Vagina (tissue), 2 donors: ENCODE results near the gene SPTBN1. TPM values are rescaled to one million over a fixed set of nuclear protein-coding genes. Genes with fewer than 3 reads are reported as not detected.

Experiments
- DNase-seq, 2 donors: peaks; one replicate each; pipeline ENCODE4 v3.0.0-alpha.2; 2017; ENCODE audit errors: extremely low spot score in 2 of 2
- H3K27ac ChIP-seq: fragments of 200-600 bp; sonication (generic); one replicate; pipeline ENCODE4 v1.5.1; 2019
- H3K27me3 ChIP-seq: fragments of 200-600 bp; sonication (generic); one replicate; pipeline ENCODE4 v1.5.1; 2019
- H3K36me3 ChIP-seq, 2 donors: fragments of 200-600 bp; sonication (generic); one replicate each; pipeline ENCODE4 v1.5.1; 2017 to 2019
- H3K4me1 ChIP-seq: fragments of 200-600 bp; sonication (generic); one replicate; pipeline ENCODE4 v1.5.1; 2019
- H3K4me3 ChIP-seq, 2 donors: fragments of 200-600 bp; sonication (generic); 1 replicate in 1 of 2; 2 replicates in 1 of 2; pipeline ENCODE4 v1.5.1; 2016 to 2019
- H3K9me3 ChIP-seq: fragments of 200-600 bp; sonication (generic); one replicate; pipeline ENCODE4 v1.5.1; 2019
- CTCF ChIP-seq, 3 experiments: fragments of 450-650 bp in 2 of 3; fragments of 200-600 bp in 1 of 3; sonication (generic) in 1 of 3; IDR thresholded peaks; one replicate each; pipeline ENCODE4 v1.5.1; 2017 to 2019; ENCODE audit warnings: antibody characterized with exemption in 3 of 3, mild to moderate bottlenecking in 2 of 3, moderate library complexity in 2 of 3
- POLR2A ChIP-seq, 2 donors: fragments of 450-650 bp; IDR thresholded peaks; one replicate each; pipeline ENCODE4 v1.6.1; 2017; ENCODE audit warnings: antibody characterized with exemption in 2 of 2, mild to moderate bottlenecking in 2 of 2, moderate library complexity in 2 of 2
- POLR2AphosphoS5 ChIP-seq, 2 donors: sonication (generic); formaldehyde crosslinking; IDR thresholded peaks; one replicate each; pipeline ENCODE4 v1.9.0; 2017; ENCODE audit warnings: antibody characterized with exemption in 2 of 2, mild to moderate bottlenecking in 2 of 2, low read depth in 1 of 2; ENCODE audit not compliant: insufficient read depth in 1 of 2
- intact Hi-C: fragments of 100-400 bp; cut with DNase I; formaldehyde crosslinking; loops from one replicate; pipeline ENCODE4 v1.15.1; 2023
- total RNA-seq: library from RNA; depleted of rRNA; stranded (reverse); fragments of >200 nt; gene quantifications from one replicate; pipeline ENCODE4 v1.2.3, GENCODE V29; 2016

SPTBN1 gene
- total RNA-seq, 1 donor from 2014 or later = 278 TPM

- intact Hi-C loops = no loop called here
- peaks cover 11% of the 10 kb centered on the region for H3K4me1 ChIP-seq
- no peaks in the 10 kb centered on the region for H3K27me3 ChIP-seq
- H3K4me3 ChIP-seq = no peak overlapping the region
- no peak for DNase-seq
- H3K27ac ChIP-seq = no peak overlapping the region
- H3K9me3 ChIP-seq = no peaks in the 10 kb centered on the region
- no peaks in the 10 kb centered on the region for H3K36me3 ChIP-seq
- TF ChIP-seq POLR2A (IDR thresholded peaks at IDR 0.05) (no peak), POLR2AphosphoS5 (IDR thresholded peaks at IDR 0.05; ENCODE audit: insufficient read depth in 1 of 2, low read depth in 1 of 2) (no peak), CTCF (IDR thresholded peaks at IDR 0.05) (no peak)
These were observed 222.6 kb downstream of the SPTBN1 start for GRCh38 chr2:54678719-54679118.

- H3K4me1 ChIP-seq = no peaks in the 10 kb centered on the region
- no peak for DNase-seq
- TF ChIP-seq POLR2A (IDR thresholded peaks at IDR 0.05) (no peak), CTCF (IDR thresholded peaks at IDR 0.05) (no peak), POLR2AphosphoS5 (IDR thresholded peaks at IDR 0.05; ENCODE audit: insufficient read depth in 1 of 2, low read depth in 1 of 2) (no peak)
- no peaks in the 10 kb centered on the region for H3K9me3 ChIP-seq
- no peaks in the 10 kb centered on the region for H3K27me3 ChIP-seq
- H3K36me3 ChIP-seq = no peaks in the 10 kb centered on the region
- intact Hi-C loops = loop anchor here (2.0 kb wide), 1 partner anchor 24 kb away; no protein-coding TSS in a partner anchor
- H3K4me3 ChIP-seq = no peak overlapping the region
- no peak overlapping the region for H3K27ac ChIP-seq
These were observed 224.4 kb downstream of the SPTBN1 start for GRCh38 chr2:54680397-54681041.

GRCh38 chr2:54681416-54681815 lies 225.3 kb downstream of the SPTBN1 start:
- no peak overlapping the region for H3K4me3 ChIP-seq
- H3K27me3 ChIP-seq = no peaks in the 10 kb centered on the region
- intact Hi-C loops = loop anchor here (2.0 kb wide), 1 partner anchor 25 kb away; no protein-coding TSS in a partner anchor
- DNase-seq = no peak
- TF ChIP-seq POLR2AphosphoS5 (IDR thresholded peaks at IDR 0.05; ENCODE audit: insufficient read depth in 1 of 2, low read depth in 1 of 2) (no peak), CTCF (IDR thresholded peaks at IDR 0.05) (no peak), POLR2A (IDR thresholded peaks at IDR 0.05) (no peak)
- no peaks in the 10 kb centered on the region for H3K4me1 ChIP-seq
- H3K9me3 ChIP-seq = no peaks in the 10 kb centered on the region
- no peak overlapping the region for H3K27ac ChIP-seq
- H3K36me3 ChIP-seq = no peaks in the 10 kb centered on the region

GRCh38 chr2:54683596-54683995 lies 227.5 kb downstream of the SPTBN1 start:
- no peak for DNase-seq
- intact Hi-C loops = no loop called here
- no peaks in the 10 kb centered on the region for H3K4me1 ChIP-seq

More at GRCh38 chr2:54683596-54683995, 227.5 kb downstream of the SPTBN1 start:
- TF ChIP-seq CTCF (IDR thresholded peaks at IDR 0.05) (no peak), POLR2A (IDR thresholded peaks at IDR 0.05) (no peak), POLR2AphosphoS5 (IDR thresholded peaks at IDR 0.05; ENCODE audit: insufficient read depth in 1 of 2, low read depth in 1 of 2) (no peak)
- Histone ChIP-seq H3K27me3 (no peaks in the 10 kb centered on the region), H3K4me3 (no peak overlapping the region), H3K36me3 (no peaks in the 10 kb centered on the region), H3K9me3 (no peaks in the 10 kb centered on the region), H3K27ac (no peak overlapping the region)
